WTC11 (cell line): Measurements from ENCODE around the gene NHSL2.

ENCODE experiments used
- GABPB1 ChIP-seq: sonication (generic); formaldehyde crosslinking; IDR thresholded peaks from 2 replicates; pipeline ENCODE4 v1.8.1; 2023; ENCODE audit warnings: mild to moderate bottlenecking, missing genetic modification reagents
- IRF2 ChIP-seq: sonication (generic); formaldehyde crosslinking; IDR thresholded peaks from 2 replicates; pipeline ENCODE4 v1.8.0; 2022; ENCODE audit warnings: low read depth, missing genetic modification reagents, borderline replicate concordance
- TP53 ChIP-seq: sonication (generic); formaldehyde crosslinking; IDR thresholded peaks from 2 replicates; pipeline ENCODE4 v1.8.1; 2023; ENCODE audit warnings: mild to moderate bottlenecking, missing genetic modification reagents
- TF ChIP-seq, protein P1 (sequence below): fragments of 200-600 bp; IDR thresholded peaks from 2 replicates; pipeline ENCODE4 v1.8.0; 2022; ENCODE audit warnings: antibody characterized with exemption

DNA sequence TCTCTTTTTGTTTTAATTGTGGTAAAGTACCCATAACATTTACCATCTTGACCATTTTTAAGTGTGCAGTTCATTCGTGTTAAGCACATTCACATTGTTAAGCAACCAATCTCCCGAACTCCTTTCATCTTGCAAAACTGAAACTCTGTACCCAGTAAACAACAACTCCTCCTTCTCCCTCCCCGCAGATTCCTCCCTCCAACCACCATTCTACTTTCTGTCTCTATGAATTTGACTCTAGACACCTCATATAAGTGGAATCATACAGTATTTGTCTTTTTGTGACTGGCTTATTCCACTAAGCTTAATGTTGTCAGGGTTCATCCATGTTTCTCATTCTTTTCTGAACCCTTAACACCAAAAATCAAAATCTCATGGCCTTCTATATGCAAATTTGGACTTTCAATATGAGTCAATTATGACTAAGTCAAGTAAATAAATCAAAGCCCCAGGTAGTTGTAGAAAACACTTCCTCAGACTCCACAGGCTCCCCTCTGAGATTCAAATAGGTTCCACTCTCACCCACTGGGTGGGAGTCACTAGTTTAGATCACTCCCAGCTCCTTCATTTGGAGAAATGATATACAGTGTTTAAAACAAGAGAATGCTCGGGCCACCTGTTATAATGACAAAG, 230.8 kb downstream of the NHSL2 start:
- TF ChIP-seq IRF2 (CRISPR knock-in tag) (no peak), TP53 (CRISPR knock-in tag) (no peak), GABPB1 (CRISPR knock-in tag) (no peak)
- TF ChIP-seq, protein P1, sequence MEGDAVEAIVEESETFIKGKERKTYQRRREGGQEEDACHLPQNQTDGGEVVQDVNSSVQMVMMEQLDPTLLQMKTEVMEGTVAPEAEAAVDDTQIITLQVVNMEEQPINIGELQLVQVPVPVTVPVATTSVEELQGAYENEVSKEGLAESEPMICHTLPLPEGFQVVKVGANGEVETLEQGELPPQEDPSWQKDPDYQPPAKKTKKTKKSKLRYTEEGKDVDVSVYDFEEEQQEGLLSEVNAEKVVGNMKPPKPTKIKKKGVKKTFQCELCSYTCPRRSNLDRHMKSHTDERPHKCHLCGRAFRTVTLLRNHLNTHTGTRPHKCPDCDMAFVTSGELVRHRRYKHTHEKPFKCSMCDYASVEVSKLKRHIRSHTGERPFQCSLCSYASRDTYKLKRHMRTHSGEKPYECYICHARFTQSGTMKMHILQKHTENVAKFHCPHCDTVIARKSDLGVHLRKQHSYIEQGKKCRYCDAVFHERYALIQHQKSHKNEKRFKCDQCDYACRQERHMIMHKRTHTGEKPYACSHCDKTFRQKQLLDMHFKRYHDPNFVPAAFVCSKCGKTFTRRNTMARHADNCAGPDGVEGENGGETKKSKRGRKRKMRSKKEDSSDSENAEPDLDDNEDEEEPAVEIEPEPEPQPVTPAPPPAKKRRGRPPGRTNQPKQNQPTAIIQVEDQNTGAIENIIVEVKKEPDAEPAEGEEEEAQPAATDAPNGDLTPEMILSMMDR = no peak
